GM21423 (cell line): ENCODE measurements around the gene RELN.

Experiments
- ATAC-seq: cut with Tn5 transposase; IDR thresholded peaks from one replicate; pipeline ENCODE4 v1.9.1; 2021; ENCODE audit warnings: mild to moderate bottlenecking, moderate library complexity; ENCODE audit not compliant: unreplicated experiment

The RELN gene

DNA sequence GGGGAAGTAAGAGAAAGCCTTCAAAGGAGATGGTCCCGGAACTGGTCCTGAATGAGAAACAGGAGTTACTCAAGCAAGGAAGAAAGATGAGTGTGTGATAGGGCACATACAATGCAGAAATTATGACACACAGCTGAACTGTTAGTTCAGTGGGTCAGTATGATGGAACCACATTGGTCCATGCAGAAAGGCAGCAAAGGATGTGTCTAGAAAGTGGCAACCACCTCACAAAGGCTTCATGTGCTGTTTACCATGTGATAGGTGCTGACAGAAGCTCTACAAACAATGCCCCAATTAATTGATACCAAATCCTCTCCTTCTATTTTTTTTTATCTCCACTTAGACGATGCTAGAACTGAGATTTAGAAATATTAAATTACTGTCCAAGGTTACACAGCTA is 258.3 kb downstream of the RELN start:
- ATAC-seq = no peak

DNA sequence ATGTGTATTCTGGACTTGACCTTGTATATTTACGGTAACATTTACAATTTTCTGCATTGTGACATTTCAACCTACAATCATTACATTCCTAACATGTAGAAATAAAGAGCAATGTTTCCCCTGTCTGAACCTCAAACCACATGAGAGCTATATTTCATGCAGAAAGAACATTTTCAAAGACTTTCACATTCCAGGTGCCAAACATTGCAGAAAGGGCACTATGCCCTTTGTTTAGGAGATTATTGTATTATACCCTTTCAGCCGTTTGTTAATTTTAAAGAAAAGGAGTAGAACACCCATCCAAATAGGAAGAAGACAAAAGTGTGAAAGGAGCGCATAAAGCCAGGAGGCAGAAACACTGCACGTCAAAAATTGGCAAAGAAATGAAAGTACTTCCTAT is 260.4 kb downstream of the RELN start:
- no peak for ATAC-seq

DNA sequence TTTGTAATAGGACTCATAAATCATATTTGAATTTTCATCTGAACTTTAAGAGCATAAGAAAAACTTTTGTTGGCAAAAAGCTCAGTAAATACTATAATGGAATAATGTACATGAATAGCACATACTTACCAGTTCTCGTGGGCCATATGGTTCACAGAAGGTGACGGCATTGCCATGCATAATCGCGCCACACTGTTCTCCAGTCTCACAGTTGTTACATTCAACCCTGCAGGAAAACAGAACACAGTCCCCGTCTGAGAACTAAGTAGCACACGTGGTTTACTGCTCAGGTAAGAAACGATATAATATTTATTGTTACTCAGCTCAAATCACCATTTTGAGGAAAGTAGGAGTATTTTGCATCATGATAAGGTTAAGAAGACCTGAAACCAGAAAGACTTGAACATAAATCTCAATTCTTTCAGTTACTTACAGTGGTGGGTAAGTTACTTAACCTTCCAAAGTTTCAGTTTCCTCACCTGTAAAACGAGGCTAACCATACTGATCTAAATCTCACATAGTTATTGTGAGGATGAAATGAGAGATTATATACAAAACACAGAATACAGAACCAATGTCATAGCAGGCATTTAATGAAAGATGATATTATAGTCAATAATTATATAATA is 261.4 kb downstream of the RELN start:
- ATAC-seq = no peak

DNA sequence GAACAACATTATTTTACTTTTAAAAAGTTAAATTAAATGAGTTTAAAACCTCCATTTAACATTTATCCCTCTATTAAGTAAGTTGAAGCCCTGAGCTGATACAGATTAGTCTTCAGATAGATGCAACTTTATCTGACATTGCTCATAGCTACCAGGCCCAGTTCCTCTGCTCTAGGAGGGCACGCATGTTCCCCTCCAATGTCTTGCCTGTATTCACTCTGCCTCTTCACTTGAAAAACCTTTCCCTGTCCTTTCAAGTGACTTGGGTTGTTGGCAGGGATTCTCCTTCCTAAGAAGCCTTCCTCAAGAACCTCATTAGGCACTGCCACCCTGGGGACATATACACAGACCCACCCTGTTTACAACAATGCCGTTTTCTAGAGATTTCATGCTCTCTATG is 270.4 kb downstream of the RELN start:
- ATAC-seq = no peak

DNA sequence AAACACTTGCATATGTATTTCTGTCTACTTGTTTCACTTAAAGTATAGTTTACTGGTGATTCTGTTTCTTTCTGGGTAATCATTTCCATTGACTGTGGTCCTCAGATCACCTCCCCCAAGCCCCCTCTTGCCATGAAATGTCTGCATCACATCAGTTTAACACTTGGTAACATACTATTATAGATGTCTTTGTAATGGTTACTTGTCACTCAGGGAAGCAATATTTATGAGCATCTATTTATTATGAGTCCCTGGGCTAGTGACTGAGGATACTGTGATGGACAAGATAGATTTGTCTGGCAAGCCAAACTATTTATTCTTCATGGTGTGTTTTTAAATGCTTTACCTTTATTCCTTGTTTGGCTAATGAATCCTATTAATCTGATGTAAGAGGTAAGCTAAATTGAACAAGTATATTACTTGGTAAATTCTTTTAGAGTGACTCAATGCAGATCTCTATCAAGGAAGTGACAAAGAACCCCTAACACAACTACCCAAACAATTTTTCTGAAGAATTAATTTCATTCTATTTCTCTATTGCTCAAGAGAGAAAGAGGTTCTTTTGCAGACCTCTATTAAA is 270.9 kb downstream of the RELN start:
- ATAC-seq = no peak

- no peak for ATAC-seq
Observed at GRCh38 chr7:103717574-103717973, 271.9 kb downstream of the RELN start.

GRCh38 chr7:103715376-103716120 is 273.9 kb downstream of the RELN start:
- no peak for ATAC-seq

DNA sequence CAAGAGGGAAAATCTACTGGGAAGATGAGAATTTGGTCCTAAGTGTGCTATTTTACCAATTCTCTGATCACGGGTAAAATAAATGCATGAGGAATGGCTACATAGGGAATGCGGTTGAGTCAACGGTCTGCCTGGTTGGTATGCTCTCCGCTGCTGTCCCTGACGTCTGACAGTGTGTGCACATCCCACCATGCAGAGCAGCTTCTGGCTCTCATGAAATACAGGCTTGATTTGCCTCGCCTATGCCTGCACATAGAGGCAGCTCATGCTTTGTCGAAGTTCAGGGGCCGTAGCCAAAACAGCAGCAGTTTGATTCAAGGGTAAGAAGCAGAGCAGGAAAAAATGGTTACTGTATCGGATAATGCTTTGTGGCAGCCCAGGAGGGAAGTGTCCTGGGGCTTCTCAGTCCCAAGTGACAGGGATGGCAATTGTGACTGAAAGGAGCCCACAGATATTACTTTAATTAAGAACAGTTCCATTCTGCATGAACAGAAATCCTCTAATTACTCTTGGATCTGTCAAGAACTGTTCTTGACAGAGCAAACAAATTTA is 275.0 kb downstream of the RELN start:
- no peak for ATAC-seq

GRCh38 chr7:103712991-103713778 is 276.3 kb downstream of the RELN start:
- ATAC-seq = no peak

DNA sequence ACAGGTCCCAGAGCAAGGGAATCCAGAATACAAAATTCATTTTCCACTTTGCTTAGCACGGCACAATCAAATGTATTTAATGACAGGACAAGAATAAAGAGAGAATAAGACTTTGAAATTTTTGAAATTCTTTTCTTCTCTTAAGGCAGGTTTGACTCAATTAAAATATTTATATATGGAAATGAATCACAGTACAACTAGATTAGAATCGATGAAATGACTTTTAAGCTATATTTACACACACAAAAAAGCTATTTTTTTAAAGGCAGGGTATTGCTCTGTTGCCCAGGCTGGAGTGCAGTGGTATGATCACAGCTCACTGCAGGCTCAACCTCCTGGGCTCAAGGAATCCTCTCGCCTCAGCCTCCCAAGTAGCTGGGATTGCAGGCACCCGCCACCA is 278.0 kb downstream of the RELN start:
- ATAC-seq = no peak

GRCh38 chr7:103710247-103710646 is 279.2 kb downstream of the RELN start:
- no peak for ATAC-seq

- ATAC-seq = no peak
Observed at GRCh38 chr7:103706805-103707204, 282.7 kb downstream of the RELN start.

GRCh38 chr7:103705542-103705941 is 283.9 kb downstream of the RELN start:
- ATAC-seq = no peak

DNA sequence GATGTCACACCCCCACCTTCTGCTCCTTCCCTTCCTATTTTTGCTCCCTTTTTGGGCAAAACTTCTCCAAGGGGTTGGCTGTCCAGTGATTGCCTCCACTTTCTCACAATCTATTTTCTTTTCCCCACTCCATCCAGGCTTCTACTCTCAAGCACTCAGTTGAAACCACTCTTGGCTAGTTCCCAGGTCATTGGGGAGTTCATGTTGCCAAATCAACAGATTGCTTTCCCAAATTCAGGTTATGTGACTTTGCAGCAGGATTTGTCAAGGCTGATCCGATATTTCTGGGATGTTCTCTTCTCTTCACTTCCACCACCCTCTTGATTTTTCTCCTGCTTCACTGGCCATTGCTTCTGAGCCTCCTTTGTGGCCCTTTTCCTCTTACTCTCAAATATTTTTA is 284.8 kb downstream of the RELN start:
- ATAC-seq = no peak

- ATAC-seq = no peak
Observed at GRCh38 chr7:103702982-103703381, 286.5 kb downstream of the RELN start.

GRCh38 chr7:103702454-103702853 is 287.0 kb downstream of the RELN start:
- ATAC-seq = no peak

DNA sequence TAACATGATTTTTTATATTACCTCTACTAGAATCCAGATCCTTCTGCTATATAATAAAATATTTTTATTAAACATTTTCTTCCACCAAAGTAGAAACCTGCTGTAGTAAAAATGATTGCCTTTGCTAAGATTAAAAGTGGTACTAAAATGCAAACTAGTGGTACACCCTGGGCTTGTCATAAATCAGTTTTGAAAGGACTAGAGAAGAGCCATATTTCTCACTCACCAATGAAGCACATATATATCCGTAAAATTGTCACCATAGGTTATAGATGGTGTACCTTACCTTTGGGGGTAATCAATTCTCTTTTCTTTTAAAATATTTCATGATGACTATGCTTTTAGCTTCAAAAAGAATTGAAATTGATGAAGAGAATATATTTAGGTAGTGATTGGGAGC is 290.4 kb downstream of the RELN start:
- ATAC-seq = no peak

- no peak for ATAC-seq
Observed at GRCh38 chr7:103698064-103698463, 291.4 kb downstream of the RELN start.

DNA sequence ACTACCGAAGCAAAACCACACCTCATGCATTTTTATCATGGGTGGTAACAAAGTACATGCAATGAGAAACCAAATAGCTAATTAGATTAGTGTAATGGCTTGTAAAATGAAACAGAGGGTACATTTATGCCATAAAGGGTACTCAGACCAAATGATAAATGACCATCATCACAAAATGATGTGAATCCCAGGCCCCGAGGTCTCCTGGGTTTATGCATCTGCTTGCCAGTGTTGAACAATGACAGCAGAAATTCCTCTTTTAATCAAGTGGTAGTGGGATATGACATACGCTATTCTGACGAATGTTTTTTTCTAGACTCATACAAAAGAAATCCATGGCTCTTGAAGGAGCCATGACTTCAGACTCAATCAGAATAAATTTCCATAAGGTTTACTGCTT is 293.9 kb downstream of the RELN start:
- ATAC-seq = no peak

- ATAC-seq = no peak
Observed at GRCh38 chr7:103694304-103694703, 295.2 kb downstream of the RELN start.

GRCh38 chr7:103691291-103691690 is 298.2 kb downstream of the RELN start:
- ATAC-seq = no peak
